ENCODE data around the gene CDR2.
A peak's percentile ranks its signal among the peaks of the same experiment; 100 is the strongest.
"Not testable (repeated sequence)": the region's sequence is repeated elsewhere in the genome, so short reads cannot be mapped to it uniquely, and the experiment has no call there.

The CDR2 gene

DNA sequence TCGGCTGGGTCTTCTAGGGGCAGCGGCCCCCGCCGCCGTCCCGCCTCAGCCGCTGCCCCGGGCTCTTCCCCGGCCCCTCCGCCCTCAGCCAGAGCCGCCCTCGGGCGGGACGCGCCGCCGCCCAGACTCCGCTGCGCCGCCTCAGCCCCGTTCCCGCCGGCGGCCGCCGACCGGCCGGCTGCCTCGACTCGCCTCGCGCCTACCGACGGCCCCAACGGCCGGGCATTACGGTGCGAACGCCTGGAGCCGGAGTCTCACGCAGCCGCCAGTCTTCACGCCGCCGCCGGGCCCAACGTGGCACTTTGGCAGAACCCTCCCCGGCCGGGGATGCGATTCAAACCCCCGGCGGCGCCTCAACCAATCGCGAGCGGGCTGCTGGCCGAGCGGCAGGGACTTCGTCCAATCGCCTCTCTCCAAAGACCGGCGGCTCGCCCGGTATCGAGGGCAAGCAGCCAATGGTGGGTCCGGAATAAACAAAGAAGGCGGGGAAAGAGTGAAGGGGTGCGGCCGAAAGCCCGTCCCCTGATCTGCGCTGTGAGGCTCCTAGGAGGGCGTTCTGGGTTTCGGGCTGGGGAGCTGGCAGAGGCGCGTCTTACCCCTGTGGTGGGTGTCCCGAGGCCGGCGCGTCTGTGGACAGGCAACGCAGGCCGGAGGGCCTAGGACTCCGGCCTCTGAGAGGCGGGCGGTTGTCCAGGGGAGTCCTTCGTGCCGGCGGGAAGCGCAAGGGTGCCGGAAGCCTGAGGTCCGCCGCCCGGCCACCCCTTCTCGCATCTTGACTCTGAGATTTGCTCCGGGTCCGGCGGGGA, at the start of gene CDR2:
CDR2 (minus strand) TSS at position 309 of the 806 bp plus-strand sequence. CDS start 310 bp downstream, outside the sequence.
- DNase-seq = peak; percentile 90

DNA sequence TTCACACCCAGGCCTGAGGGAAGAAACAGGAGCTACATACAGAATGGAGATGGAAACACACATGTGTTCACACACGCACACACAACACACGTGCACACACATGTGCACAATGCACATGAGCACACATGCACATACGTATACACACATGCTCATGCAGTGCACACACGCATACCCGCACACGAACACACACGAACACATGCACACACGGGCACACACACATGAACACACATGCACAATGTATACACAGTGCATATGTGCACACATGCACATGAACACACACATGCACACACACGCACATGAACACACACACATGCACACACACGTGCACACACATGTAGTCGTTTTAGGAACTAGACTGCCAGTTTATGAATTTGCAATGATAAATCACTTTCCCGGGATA, 49.3 kb upstream of the CDR2 start:
- DNase-seq = no peak

GRCh38 chr16:22421136-22421535, 46.7 kb upstream of the CDR2 start:
- DNase-seq = no peak

DNA sequence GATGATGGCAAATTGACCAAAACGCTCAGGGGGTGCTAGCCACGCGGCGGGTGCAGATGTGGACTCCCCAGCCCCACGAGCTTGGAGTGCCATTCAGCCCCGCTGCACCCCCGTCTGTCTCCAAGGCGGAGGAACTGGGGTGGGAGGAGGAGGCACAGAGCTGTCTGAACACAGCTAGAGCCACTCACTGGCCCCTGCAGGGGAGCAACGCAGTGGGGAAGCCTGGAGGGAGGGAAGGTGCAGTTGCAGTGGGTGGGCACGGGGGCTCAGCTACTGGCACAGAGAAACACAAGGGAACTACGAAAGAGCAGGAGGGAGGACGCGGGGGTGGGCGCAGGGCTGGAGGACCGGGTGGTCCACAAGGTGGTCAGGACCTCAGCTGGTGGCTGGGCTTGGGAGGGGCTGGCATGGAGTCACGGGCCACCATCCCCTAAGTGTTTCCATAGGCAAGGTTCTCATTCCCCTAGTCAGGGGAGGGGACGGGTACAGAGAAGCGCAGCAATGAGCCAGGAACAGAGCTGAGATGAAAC, 46.3 kb upstream of the CDR2 start:
- DNase-seq = no peak

DNA sequence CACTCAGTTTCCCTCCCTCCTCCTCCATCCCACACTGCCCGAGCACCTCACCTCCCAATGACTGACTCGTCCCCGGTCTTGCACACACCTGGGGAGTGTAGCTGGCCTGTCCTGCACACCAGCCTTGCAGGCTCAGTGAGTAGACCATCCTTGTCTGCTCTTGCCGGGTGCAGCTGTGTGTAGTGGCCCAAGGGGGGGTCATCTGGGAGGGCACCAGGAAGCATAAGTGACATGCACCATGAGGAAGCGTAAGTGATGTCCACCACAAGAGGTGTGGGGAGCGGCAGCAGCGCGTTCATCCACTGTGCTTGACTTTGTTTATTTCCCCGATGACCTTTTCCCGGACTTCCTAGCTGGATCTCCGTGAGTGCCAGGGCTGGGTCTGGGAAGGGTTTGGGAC, 45.5 kb upstream of the CDR2 start:
- DNase-seq = no peak

- no peak for DNase-seq
Observed at GRCh38 chr16:22418826-22419225, 44.4 kb upstream of the CDR2 start.

- DNase-seq = not testable (repeated sequence)
Observed at GRCh38 chr16:22417798-22418197, 43.4 kb upstream of the CDR2 start.

DNA sequence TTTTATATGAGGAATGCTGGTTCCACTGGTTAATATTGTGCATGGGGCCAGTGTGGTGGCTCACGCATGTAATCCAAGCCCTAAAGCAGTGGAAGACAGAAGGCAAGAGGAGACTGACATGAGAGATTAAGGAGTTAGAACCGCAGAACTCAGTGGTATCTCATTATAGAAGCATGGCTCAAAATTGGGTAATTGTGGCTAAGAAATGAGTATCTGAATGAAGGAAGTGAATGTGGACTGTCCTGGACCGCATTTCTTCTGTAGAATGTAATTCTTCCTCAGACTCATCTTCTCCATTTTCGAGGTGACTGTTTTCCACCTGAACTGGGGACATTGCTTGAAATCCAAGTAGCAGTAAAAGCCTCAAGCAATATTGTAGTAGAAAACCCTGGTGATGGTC, 42.6 kb upstream of the CDR2 start:
- no peak for DNase-seq

DNA sequence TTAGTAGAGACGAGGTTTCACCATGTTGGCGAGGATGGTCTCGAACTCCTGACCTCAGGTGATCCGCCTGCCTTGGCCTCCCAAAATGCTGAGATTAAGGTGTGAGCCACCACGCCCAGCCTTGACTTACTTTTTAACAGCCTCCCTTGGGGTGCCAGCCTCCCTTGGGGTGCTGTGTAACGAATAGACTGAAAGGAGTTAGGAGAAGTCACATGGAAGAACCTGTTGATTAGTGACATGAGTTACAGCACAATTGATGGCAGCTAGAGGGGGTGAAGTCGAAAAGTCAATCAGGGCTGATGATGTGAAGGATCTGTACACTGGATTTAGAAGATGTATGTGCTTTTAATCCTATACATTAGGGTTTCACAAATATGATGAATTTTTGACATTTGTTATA, 39.4 kb upstream of the CDR2 start:
- no peak for DNase-seq

DNA sequence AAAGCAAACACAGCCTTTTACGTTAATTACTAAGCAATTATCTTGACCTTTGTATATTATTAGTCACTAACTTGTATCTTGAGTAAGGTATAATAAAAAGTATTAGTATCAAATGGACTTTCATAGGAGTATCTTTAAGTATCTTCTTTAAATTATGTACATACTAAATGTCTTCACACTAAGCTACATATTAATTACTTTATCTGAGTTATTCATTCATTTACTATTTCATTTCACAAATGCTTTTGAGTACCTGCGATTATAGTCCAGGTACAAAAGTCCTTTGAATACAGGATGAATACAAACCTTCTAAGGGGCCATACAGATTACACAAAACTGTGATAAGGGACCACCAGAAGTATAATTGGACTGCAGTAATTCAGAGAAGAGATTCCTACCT, 33.1 kb upstream of the CDR2 start:
- no peak for DNase-seq

DNA sequence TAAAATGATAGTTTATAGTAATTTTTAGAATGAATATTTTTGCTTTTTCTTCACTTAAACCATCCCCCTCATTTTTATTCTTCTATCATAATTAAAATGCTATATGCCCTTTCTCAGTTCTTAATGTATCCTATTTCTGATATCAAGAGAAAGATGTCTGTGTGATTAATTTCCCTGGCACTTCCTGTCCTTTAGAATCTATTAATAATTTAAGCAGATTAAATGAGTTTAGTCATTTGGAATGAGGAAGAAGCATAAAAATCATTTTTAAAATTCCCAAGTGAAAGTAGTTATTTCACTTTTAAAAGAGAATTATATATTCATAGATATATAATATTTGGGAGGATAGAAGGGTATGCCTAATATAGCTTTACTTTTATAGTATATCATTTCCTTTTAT, 27.8 kb upstream of the CDR2 start:
- no peak for DNase-seq

DNA sequence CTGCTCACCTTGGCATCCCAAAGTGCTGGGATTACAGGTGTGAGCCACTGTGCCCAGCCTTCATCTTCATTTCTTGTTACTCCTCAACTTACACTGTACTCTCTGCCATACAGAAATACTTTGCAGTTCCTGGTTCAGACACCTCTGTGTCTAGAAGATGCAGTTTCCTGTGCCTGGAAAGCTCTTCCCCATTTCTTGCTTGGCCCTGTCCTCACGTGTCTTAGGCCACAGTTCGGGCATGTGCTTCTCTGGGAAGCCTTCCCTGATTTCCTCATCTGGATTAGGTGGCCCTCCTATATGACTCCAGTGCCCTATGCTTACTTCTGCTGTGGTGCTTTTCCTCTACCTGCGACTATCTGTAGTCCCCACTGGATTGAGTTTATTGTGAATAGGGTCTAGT, 26.5 kb upstream of the CDR2 start:
- no peak for DNase-seq

DNA sequence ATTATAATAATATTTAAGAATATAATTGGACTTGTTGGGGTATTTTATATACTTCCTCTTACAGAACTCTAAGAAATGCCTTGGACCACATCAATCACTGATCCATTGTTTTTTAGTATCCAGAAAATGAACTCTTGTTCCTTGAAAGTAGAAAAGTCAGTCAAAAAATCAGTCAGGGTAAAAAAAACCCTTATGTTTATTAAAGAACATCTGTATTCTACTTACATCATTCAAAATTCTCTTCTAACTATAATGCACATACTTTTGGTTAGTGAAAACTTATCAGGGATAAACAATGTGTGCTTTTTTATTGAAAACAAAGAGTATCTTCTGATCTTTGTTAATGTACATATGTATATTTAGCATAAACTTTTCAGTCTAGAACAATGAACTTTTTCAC, 23.5 kb upstream of the CDR2 start:
- no peak for DNase-seq

- no peak for DNase-seq
Observed at GRCh38 chr16:22397464-22397863, 23.0 kb upstream of the CDR2 start.

- no peak for DNase-seq
Observed at GRCh38 chr16:22395960-22396359, 21.5 kb upstream of the CDR2 start.

GRCh38 chr16:22394121-22394520, 19.7 kb upstream of the CDR2 start:
- DNase-seq = no peak

DNA sequence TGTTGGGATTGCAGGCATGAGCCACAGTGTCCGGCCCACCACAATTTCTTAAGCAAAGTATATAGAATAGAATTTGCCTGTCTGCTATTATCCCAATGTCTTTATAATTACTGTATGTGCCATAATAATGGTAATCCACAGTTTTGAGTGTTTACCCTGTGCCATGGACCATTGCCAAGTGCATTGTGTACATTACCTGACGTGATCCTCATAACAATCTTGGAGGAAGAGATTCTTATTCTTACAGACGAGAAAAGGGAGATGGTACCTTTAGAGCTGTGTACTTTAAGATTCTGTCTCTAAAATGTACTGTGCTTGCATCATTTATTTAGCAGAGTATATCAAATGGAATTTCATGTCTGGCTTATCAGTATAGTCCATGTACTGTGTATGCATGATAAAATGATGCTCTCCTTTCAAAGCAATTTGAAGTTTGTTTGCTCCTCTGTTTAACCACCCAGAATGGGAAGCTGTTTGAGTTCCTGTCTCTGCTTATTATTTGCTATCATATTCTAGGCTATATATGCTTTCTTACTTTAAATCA, 13.8 kb upstream of the CDR2 start:
- DNase-seq = peak; percentile 3

DNA sequence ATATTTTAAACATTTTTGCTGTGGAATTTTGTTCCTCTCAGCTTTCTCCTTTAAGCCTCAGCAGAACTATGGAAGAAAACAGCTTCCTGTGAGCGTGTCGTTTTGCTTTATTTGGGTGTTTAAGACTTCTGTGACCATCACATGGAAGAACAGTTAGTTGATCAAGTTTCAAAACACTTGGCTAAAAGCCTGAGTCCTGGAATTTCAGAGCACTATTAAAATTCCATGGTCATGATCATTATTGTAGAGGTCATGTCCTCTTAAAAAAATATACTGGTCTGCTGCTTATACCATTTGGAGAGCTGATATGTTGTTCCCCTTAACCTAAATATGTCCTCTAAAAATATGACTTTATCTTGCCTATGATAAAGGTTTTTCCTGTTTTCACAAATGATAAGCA, 12.6 kb upstream of the CDR2 start:
- no peak for DNase-seq

- DNase-seq = no peak
Observed at GRCh38 chr16:22385196-22385595, 10.8 kb upstream of the CDR2 start.

GRCh38 chr16:22383827-22384226, 9.4 kb upstream of the CDR2 start:
- DNase-seq = no peak

DNA sequence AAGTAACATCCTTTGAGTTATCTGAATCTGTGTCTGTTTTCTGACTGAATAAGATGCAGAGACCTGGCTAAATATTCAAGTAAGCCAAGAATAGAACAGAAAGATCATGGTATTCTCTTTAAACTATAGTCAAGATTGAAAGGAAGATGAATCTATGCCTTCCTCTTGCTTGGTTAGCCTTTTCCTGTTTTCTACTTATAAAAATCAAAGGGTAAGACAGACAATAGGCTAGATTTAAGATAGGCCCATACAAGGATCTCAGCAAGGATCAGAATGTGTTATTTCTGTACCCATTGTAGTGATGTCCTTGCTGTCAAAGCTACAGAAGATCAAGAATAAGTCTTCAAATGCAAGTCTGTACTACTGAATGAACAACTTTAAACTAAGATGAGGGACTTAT, 7.0 kb upstream of the CDR2 start:
- DNase-seq = no peak

GRCh38 chr16:22380529-22380928, 6.1 kb upstream of the CDR2 start:
- no peak for DNase-seq

- DNase-seq = no peak
Observed at GRCh38 chr16:22379656-22380055, 5.2 kb upstream of the CDR2 start.

- DNase-seq = no peak
Observed at GRCh38 chr16:22375963-22376640, 1.7 kb upstream of the CDR2 start.

Measured in DMS79 treated with DMSO at 0.1 percent for 48 hours (cell line).